Occipital lobe (tissue), 2 donors: ENCODE results near the gene KIF20A. TPM values are rescaled to one million over a fixed set of nuclear protein-coding genes. Genes with fewer than 3 reads are reported as not detected.
"Not testable (repeated sequence)": the region's sequence is repeated elsewhere in the genome, so short reads cannot be mapped to it uniquely, and the experiment has no call there.

ENCODE experiments used
- DNase-seq: peaks from one replicate; lab custom pipeline; 2025; lab: John Stamatoyannopoulos, UW
- total RNA-seq: library from RNA; depleted of rRNA; stranded (reverse); fragments of >200 nt; gene quantifications from one replicate; pipeline ENCODE4 v1.2.3, GENCODE V29; 2014

Gene KIF20A
- 4.1 TPM for total RNA-seq

DNA sequence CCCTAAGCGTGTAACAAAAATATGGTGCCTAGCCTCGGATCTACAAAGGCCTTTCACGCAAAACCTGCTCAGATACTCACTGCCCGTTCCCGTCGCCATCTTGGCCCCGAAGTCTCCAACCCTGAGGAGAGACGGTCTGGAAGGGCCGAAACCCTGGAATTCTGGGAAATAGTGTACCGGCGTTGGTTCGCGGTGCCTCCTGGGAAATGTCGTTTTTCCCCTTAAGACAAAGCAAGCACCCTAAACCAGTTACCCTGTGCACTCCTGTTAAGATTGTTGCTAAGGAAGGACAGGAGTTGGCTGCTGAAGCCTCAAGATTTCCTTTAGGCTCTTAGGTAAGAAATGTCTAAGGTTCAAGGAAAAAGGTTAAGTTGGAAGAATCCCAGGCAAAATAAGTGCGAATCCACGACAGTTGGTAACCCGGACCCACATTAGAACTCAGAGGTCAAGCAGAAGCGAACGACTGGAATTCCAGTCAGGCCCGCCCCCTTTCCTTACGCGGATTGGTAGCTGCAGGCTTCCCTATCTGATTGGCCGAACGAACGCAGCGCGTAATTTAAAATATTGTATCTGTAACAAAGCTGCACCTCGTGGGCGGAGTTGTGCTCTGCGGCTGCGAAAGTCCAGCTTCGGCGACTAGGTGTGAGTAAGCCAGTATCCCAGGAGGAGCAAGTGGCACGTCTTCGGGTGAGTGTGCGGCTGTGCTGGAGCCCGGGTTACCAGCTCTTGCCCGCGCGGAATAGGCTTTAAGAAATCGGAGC lies at the start of gene KIF20A, which contains the start of gene BRD8:
Gene KIF20A (plus strand): TSS at position 597 of the 761 bp plus-strand sequence. CDS start 569 bp downstream, outside the sequence.
Gene BRD8 (minus strand): TSS at position 115 of the 761 bp plus-strand sequence. CDS start 16 bp downstream, at position 99.
- peak; percentile 92 for DNase-seq

DNA sequence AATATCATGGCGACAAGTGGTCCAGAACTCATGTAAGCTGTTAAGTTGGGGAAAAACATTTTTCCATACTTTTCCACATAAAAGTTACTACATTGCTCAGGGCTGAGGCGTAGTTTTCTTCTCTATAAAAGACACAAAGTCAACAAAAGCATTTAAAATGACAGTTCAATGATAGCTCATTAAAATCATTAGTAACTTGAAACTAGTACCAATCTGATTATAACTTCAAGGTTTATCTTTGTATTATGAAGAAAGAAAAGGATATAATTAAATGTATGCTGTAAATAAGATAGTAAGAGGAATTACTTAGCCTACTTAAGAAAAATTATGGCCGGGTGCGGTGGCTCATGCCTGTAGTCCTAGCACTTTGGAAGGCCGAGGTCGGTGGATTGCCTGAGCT lies 49.6 kb upstream of the KIF20A start:
- DNase-seq = no peak

DNA sequence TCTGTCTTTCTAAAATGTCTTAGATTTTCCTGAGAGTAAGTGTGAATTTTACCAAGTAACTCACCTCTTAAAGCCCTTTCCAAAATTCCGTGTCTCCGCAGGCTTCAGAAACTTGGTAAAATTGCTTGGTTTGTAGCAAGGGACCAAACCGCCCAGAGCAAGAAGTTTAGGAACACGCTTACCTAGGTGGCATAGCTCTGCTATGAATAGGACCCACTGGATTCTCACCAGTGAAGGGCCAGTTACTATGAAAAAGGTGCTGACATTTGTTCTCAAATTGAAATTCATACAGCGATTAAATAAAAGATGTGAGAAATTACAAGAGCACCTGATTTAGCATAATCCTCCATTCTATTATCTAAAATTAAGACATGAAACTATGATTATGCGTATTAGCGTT lies 46.4 kb upstream of the KIF20A start:
- DNase-seq = no peak

DNA sequence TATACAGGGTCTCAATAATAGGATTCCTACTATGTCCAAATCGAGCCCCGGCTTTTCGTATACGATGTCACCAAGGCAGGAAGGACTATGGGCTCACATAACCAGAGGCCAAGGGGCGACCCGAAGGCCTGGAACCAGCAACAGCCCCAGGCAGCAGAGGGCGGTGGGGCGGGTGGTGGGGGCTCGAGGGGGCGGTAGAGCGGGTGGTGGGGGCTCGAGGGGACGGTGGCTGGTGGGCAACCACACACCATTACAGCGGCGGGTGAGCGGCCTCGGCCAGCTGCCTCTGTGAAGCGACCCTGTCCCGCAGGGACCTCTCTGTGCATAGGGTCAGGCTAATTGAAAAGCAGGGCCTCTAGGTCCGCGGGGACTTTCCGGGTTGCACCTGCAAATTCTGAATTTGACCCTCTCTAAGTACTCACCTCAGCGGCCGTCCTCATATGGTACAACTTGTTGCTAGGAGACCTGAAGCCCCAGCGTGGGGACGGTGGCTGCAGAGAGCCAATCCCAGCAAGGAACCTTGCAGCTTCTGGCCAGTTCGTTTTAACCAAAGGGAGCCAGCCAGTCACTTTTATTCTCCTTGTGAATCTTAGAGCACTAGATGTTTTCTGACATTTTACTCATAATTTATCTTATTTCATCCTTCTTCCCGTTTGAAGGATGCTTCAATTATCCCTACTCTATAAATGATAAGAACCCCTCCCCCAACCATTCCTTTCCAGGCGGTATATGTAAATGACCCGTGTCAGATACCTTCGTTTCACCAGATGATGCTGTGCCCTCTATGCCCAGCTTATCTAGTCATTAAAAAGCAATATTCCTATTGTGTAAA lies 39.7 kb upstream of the KIF20A start, which contains the start of gene NME5:
Gene NME5 (minus strand): TSS at position 480 of the 832 bp plus-strand sequence. CDS start 648 bp downstream, outside the sequence.
- DNase-seq = peak; percentile 67

DNA sequence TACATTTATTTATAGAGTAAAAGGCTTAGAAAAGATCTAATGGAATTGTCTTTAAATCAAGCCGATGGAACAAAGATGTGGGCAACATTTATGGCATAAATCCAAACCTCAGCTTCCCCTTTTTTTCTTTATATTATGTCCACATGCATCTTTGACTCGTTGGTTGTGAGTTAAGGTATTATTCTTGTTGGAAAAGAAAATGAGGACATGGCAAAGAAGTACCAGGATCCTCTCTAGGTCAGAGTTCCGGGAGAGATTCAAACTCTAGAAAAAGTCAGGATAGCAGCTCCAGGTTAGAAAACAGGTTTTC lies 39.2 kb upstream of the KIF20A start:
- DNase-seq = no peak

DNA sequence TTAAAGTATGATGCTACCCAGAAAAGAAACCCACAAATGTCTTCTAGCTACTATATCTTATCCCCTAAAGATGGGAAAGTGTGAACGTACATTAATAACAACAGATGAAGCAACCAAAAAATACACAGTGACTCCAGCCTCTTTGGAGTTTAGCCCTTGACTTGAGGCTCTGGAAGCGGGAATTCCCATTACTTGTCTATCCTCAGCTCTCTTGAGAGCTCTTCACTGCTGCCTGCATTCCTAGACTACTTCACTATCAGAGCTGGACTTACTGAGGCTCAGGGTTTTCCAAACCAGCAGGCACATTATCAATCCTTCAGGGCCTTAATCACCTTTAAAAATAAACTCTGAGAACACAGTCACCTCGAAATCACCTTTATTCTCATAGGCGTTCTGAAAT lies 38.6 kb upstream of the KIF20A start:
- DNase-seq = no peak

DNA sequence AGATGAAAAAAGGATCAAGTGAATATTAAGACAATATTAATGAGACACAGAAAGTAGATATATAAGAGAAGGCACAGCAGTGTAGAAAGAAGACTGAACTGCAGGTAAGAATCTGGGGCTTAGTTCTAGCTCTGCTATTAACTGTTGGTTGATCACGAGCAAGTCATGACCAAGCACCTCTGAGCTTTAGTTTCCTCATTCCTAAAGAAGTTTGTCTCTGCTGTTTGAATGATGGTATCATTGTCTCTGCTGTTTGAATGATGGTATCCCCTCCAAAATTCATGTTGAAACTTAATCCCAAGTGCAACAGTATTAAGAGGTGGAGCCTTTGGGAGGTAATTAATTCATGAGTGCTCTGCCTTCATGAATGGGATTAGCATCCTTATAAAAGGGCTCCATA lies 37.2 kb upstream of the KIF20A start:
- no peak for DNase-seq

DNA sequence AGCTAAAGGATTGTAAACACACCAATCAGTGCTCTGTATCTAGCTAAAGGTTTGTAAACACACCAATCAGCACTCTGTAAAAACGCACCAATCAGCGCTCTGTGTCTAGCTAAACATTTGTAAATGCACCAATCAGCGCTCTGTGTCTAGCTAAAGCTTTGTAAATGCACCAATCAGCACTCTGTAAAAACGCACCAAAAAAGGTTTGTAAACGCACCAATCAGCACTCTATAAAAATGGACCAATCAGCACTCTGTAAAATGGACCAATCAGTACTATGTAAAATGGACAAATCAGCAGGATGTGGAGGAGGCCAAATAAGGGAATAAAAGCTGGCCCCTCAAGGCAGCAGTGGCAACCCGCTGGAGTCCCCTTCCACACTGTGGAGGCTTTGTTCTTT lies 35.3 kb upstream of the KIF20A start:
- not testable (repeated sequence) for DNase-seq

DNA sequence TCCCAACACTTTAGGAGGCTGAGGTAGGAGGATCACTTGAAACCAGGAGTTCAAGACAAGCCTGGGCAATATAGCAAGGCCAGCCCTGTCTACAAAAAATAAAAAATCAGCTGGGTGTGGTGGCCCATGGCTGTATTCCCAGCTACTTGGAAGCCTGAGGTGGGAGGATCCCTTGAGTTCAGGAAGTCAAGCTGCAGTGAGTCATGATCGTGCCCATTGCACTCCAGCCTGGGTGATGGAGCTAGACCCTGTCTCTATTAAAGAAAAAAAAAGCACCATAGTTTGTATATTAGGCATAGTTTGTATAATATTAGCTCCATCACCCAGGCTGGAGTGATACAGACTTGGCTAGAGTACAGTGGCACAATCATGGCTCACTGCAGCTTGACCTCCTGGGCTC lies 30.1 kb upstream of the KIF20A start:
- DNase-seq = no peak

DNA sequence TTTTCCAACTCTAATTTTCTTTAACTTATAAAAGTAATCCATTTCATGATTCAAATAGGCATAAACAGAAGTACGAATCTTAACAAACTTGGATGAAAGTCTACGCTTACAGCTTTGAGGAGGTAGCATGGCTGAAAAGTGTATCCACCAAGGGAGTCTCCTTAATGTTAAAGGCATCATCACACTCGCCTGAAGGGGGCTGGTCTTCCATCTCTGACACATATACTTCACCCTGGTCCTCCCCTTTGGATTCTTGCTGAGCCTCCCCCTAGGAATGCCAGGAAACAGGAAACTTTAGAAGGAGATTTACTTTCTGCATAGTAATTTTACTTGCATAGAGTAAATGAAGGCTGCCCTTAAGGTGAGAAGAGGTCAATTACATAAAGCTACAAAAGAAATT lies 29.4 kb upstream of the KIF20A start:
- no peak for DNase-seq

DNA sequence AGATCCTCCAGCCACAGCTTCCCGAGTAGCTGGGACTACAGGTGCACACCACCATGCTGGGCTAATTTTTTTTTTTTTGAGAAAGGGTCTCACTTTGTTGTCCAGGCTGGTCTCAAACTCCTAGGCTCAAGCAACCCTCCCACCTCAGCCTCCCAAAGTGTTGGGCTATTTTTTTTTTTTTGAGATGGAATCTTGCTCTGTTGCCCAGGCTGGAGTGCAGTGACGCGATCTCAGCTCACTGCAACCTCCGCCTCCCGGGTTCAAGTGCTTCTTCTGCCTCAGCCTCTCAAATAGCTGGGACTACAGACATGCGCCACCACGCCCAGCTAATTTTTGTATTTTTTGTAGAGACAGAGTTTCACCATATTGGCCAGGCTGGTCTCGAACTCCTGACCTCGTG lies 22.9 kb upstream of the KIF20A start:
- DNase-seq = not testable (repeated sequence)

DNA sequence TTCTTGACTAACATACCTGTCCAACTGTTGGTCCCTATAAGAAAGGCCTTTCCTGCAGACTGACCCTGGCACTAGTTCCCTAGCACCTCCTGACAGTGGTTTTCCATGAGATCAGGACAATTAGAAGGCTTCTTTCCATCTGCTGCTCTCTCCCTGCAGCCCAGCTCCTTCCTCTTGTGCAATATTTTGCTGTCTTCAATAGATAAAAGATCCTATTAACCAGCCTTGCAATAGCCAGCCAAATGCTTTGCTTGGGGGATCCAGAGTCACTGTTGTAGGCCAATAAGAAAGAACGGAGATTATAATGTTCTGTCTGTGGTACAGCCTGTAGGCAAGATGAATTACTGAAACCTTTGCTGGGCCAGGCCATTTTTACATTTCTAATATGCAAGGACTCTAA lies 21.3 kb upstream of the KIF20A start:
- no peak for DNase-seq

DNA sequence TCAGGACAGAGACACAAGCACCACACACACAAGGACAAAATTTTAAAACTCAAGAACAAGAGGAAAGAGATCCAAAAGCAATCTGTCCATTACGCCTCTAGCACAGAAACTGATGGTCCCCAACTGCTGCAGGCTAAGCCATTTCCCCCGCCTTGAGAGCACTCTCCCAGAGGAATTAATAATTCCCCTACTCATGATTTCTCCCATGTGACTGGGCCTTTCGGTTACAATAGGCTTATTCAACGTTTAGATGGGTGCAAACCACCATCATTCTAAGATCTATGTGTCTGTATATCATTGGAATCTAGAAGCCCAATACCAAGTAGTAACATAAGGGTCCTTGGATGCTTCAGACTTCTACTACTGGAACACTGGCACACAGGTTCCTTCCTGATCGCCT lies 19.2 kb upstream of the KIF20A start:
- no peak for DNase-seq

DNA sequence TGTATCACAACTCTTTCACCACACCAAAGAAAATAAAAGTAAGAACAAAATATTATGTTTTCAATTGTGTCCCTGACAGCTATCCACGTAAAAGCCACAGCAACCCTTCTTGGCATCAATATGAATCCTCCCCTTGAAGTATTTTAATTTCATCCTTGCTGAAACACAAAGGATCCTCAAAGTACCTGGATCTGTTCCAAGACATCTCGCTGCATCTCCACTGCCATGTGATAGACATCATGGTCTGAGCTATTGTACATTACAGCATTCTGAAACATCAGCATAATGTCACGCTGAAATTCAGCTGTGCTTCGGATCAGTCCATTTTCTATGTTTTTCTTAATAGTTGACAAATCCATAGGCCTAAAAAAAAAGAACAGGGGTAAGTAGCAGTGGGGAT lies 18.2 kb upstream of the KIF20A start:
- no peak for DNase-seq

DNA sequence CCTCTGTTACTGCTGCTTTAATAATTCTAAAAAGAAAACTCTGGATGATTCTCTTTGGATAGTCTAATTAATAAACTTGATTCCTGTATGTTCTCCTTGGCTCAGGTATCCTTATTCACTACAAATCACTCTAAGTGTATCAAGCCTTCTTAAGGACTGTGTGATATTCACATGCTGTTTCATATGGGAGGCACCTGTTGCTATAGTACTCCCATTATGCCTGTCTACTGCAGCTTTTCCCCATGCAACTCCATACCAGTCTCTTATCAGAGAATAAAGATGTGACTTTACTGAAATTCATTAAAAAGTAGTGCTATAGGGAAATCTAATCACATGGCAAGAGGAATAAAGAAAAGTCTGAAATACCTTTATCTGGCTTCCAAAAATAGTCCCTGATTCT lies 15.2 kb upstream of the KIF20A start:
- no peak for DNase-seq

DNA sequence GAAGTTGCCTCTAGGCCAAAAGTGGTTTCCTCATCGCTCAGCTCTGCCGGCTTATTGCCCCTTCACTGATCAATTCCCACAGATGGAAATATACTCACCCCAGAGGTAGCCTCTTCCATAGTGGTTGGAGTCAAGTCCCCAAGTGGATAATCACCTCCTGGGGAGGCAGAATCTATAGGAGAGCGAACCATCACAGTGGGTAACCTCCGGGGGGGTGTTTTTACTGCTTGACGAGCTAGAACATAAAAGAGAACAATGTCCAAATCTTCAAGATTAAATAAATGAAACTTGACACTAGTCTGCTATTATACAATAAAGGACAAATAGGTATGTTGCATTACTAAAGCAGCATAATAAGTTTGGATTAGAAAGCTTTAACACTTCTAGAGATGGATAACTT lies 9.8 kb upstream of the KIF20A start:
- DNase-seq = no peak

DNA sequence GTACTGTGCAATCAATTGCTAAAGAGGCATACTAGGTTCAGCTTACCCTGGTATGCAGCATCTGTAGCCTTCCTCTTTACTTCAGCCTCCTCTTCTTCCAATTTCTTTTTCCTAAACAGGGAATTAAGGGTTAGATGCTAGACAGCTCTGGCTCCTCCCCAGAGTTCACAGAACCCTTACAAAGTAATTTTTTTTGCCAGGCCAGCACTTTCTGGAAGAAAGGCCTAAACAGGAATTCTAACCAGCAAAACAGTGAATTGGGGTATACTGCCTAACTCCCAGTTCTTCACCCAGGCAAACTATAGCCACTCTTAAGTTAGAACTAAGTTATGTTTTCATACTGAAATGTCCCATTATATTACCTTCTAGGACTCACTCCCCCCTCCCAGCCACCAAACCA lies 8.6 kb upstream of the KIF20A start:
- no peak for DNase-seq

DNA sequence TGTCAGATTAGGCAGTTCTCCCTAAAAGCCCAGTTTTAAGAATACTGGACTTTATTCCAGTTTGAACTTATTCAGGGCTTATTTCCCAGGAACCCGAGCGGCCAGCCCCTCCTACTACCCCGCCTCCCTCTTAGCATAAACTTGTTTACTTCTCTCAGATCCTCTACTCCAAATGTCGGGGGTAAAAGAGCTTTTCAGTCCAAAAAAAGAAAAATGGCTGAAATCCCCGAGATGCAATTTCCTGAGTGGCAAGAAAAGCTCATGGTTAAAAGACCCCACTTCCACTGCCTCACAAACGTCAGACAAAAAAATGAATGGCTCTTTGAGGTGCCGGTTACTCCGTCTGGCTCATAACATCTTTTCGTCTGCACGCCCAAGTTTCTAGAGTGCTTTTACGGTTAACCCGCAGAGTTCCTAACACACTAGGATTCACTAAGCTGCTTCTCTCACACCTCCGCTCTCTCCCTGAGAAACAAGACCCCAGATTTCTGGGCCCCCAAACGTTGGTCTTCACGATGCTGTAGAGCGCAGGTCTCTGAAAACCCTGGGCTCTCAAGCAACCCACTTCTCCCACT lies 884 bp upstream of the KIF20A start:
- no peak for DNase-seq

DNA sequence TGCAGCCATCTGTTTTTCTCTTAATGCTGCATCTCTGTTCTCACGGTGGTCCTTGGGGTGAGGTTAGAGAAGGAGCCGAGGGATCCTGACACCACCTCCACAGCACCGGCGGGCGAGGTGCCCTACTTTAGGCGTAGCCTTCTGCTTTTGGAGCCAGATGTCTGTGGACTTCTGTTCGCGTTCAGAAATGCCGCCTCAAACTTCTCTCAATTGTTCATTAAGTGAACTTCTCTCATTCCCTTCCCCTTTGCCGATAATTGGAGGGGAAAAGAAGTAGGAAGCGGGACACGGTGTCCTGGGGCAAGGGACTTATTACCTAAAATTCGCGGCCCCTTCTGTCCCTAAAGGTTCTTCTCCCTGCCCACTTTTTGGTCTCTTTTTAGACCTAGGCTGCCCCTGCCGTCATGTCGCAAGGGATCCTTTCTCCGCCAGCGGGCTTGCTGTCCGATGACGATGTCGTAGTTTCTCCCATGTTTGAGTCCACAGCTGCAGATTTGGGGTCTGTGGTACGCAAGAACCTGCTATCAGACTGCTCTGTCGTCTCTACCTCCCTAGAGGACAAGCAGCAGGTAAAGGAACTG lies 455 bp downstream of the KIF20A start:
- DNase-seq = no peak

DNA sequence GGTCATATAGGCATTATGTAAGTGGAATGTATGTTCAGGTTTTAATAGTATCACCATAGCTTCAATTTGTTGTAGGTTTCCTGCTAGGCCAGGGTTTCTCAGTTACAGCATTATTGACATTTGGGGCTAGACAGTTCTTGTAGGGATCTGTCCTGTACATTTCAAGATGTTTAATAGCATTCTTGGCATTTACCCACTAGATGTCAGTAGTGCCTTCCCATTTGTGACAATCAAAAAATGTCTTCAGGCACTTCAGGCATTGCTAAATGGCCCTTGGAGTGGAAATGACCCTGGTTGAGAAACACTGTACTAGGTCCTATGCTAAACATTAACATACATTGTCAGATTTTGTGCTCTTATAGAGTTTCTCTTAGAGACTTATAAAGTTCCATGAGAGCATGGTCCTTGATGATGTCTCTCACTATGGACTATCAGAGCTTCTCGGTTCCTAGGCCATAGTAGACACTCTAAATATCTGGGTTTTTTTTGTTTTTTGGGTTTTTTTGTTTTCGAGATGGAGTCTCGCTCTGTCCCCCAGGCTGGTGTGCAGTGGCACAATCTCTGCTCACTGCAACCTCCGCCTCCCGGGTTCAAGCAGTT lies 1.4 kb downstream of the KIF20A start:
- DNase-seq = no peak

DNA sequence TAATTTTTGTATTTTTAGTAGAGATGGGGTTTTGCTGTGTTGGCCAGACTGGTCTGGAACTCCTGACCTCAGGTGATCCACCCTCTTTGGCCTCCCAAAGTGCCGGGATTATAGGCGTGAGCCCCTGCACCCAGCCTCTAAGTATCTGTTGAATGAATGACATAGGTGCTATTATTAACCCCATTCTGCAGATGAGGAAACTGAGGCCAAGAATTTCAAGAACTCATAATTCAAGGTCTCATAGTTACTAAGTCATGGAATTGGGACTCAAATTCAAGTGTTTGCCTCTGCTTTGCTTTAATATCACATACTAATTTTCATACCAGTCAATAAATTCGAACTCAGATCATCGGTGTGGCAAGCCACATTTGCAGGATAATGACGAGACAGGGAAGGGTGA lies 1.9 kb downstream of the KIF20A start:
- no peak for DNase-seq

DNA sequence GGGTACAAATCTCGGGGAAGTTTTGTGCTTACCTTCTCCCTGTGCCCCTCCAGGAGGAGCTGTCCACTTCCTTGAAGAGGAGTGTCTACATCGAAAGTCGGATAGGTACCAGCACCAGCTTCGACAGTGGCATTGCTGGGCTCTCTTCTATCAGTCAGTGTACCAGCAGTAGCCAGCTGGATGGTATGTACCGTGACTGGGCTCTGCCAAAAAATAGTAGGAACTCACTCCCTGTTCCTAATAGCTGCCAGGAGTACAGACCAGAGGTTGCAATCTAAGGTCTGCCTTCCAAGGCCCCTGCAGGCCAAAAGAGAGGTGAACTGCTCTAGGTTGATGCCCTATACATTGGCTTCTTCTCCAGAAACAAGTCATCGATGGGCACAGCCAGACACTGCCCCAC lies 3.9 kb downstream of the KIF20A start:
- DNase-seq = no peak
